ENCODE data around the gene DLEU7.

Gene DLEU7

GRCh38 chr13:50843257-50844083 is at the start of gene DLEU7:
Gene DLEU7, minus strand, starts transcription at chr13:50843692. Its CDS starts 46 bp downstream, at chr13:50843646.
- ChIA-PET POLR2A (ENCODE audit: low non-redundant PET) (no interaction called here), CTCF (no interaction called here)
- no peak for DNase-seq (ENCODE audit: low spot score)

DNA sequence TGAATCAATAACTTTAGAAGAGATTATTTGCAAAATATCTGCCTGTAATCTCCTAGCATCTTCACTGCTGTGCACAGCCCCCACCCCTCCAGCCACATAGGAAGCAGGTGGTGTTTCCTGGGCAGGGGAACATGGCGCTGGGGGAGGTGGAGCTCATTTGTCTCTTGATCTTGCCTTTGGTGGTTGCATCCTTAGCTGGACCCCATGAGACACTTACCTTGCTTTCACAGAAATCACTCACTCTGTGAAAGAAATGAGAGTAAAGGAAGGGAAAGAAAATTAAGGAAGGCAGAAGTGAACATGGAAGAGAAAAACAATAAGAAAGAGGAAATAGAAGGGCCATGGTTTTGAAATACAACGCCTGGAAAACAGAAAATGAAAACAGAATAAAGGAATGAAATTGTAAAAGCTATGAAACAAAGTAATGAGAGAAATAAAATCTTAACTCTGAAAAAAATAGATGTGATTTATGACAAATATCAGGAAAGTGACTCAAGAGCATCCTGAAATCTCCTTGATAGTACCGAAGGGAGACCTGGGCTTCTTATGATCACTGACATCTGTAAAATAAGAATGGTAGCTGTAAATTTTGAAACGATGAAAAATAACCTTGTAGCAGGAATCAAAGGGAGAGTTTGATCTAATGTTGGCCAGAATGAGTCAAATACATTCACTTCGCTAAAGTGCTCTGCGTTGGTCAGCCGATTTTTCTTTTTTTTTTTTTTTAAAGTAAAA is 48.9 kb upstream of the DLEU7 start:
- POLR2A ChIA-PET (ENCODE audit: low non-redundant PET) = no interaction called here
- TF ChIP-seq, protein P1, sequence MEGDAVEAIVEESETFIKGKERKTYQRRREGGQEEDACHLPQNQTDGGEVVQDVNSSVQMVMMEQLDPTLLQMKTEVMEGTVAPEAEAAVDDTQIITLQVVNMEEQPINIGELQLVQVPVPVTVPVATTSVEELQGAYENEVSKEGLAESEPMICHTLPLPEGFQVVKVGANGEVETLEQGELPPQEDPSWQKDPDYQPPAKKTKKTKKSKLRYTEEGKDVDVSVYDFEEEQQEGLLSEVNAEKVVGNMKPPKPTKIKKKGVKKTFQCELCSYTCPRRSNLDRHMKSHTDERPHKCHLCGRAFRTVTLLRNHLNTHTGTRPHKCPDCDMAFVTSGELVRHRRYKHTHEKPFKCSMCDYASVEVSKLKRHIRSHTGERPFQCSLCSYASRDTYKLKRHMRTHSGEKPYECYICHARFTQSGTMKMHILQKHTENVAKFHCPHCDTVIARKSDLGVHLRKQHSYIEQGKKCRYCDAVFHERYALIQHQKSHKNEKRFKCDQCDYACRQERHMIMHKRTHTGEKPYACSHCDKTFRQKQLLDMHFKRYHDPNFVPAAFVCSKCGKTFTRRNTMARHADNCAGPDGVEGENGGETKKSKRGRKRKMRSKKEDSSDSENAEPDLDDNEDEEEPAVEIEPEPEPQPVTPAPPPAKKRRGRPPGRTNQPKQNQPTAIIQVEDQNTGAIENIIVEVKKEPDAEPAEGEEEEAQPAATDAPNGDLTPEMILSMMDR (conservative IDR thresholded peaks at IDR 0.05; ENCODE audit: low read depth) = no peak
- CTCF ChIA-PET = interaction anchor here (0.6 kb wide), 1 partner anchor 113 kb away, joined by 3 read pairs; no protein-coding TSS in a partner anchor

More at GRCh38 chr13:50843257-50844083, at the start of gene DLEU7:
- TF ChIP-seq, protein P1 (conservative IDR thresholded peaks at IDR 0.05; ENCODE audit: low read depth) = no peak
- no peak within 1 kb of the TSS for H3K27ac ChIP-seq

DNA sequence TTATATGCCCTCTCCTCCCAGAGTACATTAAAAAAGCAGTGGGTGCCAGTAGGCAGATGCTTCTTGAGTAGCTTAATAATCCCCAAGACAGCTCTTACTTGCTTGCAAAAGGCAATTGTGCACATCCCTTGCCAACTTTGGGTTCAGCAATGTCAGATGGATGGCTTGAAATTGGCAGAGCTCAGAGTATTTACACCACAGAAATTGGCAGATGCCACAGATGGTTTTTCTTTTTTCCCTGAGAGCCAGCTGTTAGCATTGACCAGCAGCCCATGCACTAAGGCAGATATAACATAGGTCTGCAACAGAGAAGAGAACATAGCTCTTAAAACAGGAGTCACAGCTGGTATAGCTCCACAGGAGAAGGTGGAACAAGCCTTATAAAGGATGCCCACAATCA is 47.7 kb upstream of the DLEU7 start:
- CTCF ChIA-PET = no interaction called here
- POLR2A ChIA-PET (ENCODE audit: low non-redundant PET) = no interaction called here
- no peak overlapping the region for H3K27ac ChIP-seq
- DNase-seq (ENCODE audit: low spot score) = no peak
- TF ChIP-seq, protein P1 (conservative IDR thresholded peaks at IDR 0.05; ENCODE audit: low read depth) = no peak

More for the DNA sequence above, 48.9 kb upstream of the DLEU7 start:
- no peak overlapping the region for H3K27ac ChIP-seq
- DNase-seq (ENCODE audit: low spot score) = no peak

DNA sequence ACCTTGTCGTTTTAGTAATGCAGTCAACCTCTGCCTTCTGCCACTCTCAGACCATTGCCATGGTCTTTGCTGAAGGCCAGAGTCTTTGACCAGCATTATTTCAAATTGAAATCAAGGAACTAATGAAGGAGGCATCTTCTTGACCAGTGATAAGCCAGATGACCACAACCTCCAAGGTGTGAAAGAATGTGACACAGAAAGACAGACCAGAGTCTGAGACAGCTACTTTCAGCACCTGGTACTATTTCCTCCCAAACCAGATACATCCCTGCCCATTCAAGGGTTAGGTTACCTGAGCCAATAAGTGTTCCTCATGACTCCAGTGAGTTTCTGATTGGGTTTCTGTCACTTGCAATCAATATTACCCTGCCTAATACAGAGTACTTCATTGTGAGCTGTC is 45.8 kb upstream of the DLEU7 start:
- TF ChIP-seq, protein P1 (conservative IDR thresholded peaks at IDR 0.05; ENCODE audit: low read depth) = no peak
- CTCF ChIA-PET = no interaction called here
- no peak overlapping the region for H3K27ac ChIP-seq
- POLR2A ChIA-PET (ENCODE audit: low non-redundant PET) = no interaction called here
- DNase-seq (ENCODE audit: low spot score) = no peak

DNA sequence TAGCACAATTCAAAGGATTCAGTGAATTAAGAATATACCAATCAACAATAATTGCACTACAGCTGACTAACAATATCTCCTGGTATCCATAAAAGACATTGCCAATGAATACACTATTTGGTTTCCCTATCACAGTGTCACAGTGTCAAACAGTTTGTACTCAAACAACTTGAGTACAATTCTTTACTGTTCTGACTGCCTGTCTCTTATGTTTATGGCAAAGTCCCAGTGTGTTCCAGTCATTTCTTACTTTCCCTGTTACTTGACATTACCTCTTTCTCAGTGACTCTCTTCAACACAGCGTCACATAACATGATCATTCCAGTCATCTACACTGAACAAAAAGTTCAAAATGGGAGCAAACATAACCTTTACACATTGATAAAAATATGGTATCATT is 44.9 kb upstream of the DLEU7 start:
- H3K27ac ChIP-seq = no peak overlapping the region
- CTCF ChIA-PET = no interaction called here
- TF ChIP-seq, protein P1 (conservative IDR thresholded peaks at IDR 0.05; ENCODE audit: low read depth) = no peak
- no peak for DNase-seq (ENCODE audit: low spot score)
- POLR2A ChIA-PET (ENCODE audit: low non-redundant PET) = no interaction called here

DNA sequence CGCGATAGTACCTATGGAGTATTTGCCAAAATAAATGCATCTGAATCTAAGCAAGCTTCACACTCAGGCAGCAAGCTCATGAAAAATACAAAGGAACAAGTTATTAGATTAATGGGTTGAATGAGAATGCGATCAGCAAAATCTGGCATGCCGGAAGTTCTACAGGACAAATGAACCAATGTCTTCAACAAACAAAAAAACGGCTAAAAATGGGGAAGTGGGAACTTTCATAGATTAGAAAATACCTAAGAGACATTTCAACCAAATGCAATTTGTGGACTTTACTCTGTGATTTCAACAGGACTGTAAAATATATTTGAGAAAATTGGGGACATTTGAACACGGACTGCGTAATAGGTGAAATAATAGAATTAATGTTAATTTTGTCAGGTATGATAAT is 43.7 kb upstream of the DLEU7 start:
- POLR2A ChIA-PET (ENCODE audit: low non-redundant PET) = no interaction called here
- CTCF ChIA-PET = interaction anchor here (0.7 kb wide), 1 partner anchor 566 kb away, joined by 4 read pairs; no protein-coding TSS in a partner anchor

More for the DNA sequence above, 43.7 kb upstream of the DLEU7 start:
- no peak for DNase-seq (ENCODE audit: low spot score)
- TF ChIP-seq, protein P1 (conservative IDR thresholded peaks at IDR 0.05; ENCODE audit: low read depth) = no peak
- H3K27ac ChIP-seq = no peak overlapping the region
